ENCODE measurements around the gene GCNT2. TPM values are rescaled to one million over a fixed set of nuclear protein-coding genes. Genes with fewer than 3 reads are reported as not detected.

Gene GCNT2
- total RNA-seq, 4 donors from 2014 or later: 0.27 to 1.9 (median 0.81) TPM

- Histone ChIP-seq H3K27ac (no peak overlapping the region), H3K27me3 (no peaks in the 10 kb centered on the region), H3K9me3 (no peaks in the 10 kb centered on the region), H3K4me1 (no peaks in the 10 kb centered on the region), H3K4me3 (no peak overlapping the region), H3K36me3 (no peaks in the 10 kb centered on the region)
- DNase-seq (no peak), ATAC-seq (no peak)
- no peak for TF ChIP-seq POLR2A (IDR thresholded peaks at IDR 0.05)
- TF ChIP-seq, protein P1, sequence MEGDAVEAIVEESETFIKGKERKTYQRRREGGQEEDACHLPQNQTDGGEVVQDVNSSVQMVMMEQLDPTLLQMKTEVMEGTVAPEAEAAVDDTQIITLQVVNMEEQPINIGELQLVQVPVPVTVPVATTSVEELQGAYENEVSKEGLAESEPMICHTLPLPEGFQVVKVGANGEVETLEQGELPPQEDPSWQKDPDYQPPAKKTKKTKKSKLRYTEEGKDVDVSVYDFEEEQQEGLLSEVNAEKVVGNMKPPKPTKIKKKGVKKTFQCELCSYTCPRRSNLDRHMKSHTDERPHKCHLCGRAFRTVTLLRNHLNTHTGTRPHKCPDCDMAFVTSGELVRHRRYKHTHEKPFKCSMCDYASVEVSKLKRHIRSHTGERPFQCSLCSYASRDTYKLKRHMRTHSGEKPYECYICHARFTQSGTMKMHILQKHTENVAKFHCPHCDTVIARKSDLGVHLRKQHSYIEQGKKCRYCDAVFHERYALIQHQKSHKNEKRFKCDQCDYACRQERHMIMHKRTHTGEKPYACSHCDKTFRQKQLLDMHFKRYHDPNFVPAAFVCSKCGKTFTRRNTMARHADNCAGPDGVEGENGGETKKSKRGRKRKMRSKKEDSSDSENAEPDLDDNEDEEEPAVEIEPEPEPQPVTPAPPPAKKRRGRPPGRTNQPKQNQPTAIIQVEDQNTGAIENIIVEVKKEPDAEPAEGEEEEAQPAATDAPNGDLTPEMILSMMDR (IDR thresholded peaks at IDR 0.05 in 4 of 5, conservative IDR thresholded peaks at IDR 0.05 in 1 of 5): no peak
- intact Hi-C loops (cut with DNase I; ENCODE audit: low total_unique reads): no loop called here
- in situ Hi-C loops (cut with MboI; ENCODE audit: low sequenced_read_pairs in 4 of 4): loop anchor here in 2 of 4 donors (25.0 kb wide), 2 partner anchors 306 to 581 kb away; no protein-coding TSS in a partner anchor
These were observed 40.0 kb upstream of the GCNT2 start for GRCh38 chr6:10481101-10481500.

GRCh38 chr6:10482636-10483257 lies 38.4 kb upstream of the GCNT2 start:
- ATAC-seq (no peak), DNase-seq (no peak)
- Histone ChIP-seq H3K27ac (no peak overlapping the region), H3K27me3 (no peaks in the 10 kb centered on the region), H3K36me3 (no peaks in the 10 kb centered on the region), H3K4me3 (no peak overlapping the region), H3K4me1 (no peaks in the 10 kb centered on the region), H3K9me3 (no peaks in the 10 kb centered on the region)
- in situ Hi-C loops (cut with MboI; ENCODE audit: low sequenced_read_pairs in 4 of 4) (loop anchor here in 2 of 4 donors (25.0 kb wide), 2 partner anchors 305 to 580 kb away; no protein-coding TSS in a partner anchor), intact Hi-C loops (cut with DNase I; ENCODE audit: low total_unique reads) (no loop called here)
- TF ChIP-seq POLR2A (IDR thresholded peaks at IDR 0.05): no peak
- TF ChIP-seq, protein P1 (IDR thresholded peaks at IDR 0.05 in 4 of 5, conservative IDR thresholded peaks at IDR 0.05 in 1 of 5): no peak

- TF ChIP-seq, protein P1 (IDR thresholded peaks at IDR 0.05 in 4 of 5, conservative IDR thresholded peaks at IDR 0.05 in 1 of 5): no peak
- TF ChIP-seq POLR2A (IDR thresholded peaks at IDR 0.05): no peak
- in situ Hi-C loops (cut with MboI; ENCODE audit: low sequenced_read_pairs in 4 of 4) (loop anchor here in 2 of 4 donors (25.0 kb wide), 2 partner anchors 302 to 577 kb away; no protein-coding TSS in a partner anchor), intact Hi-C loops (cut with DNase I; ENCODE audit: low total_unique reads) (no loop called here)
- no peaks in the 10 kb centered on the region for H3K9me3 ChIP-seq
- H3K36me3 ChIP-seq: no peaks in the 10 kb centered on the region
- H3K4me1 ChIP-seq: no peaks in the 10 kb centered on the region
- no peak overlapping the region for H3K27ac ChIP-seq
- DNase-seq (no peak), ATAC-seq (no peak)
- no peaks in the 10 kb centered on the region for H3K27me3 ChIP-seq
- no peak overlapping the region for H3K4me3 ChIP-seq
These were observed 36.2 kb upstream of the GCNT2 start for GRCh38 chr6:10484912-10485311.

DNA sequence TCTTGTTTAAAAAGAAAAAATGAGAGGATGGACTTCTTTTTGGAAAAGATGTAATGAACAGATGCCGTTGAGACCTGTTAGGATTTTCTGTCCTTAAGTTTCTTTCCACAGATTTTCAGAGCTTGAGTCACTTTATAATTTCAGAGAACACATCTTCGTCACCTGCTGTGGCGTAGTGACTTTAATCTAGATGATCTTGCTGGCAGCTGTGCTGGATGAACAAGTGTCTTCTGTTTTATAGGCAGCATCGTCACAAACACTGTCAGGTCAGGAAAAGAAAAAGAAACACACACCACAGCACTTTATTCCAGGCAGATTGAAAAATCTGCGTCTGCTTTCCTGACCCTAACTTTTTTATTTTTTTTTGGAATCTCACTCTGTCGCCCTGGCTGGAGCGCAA lies 35.7 kb upstream of the GCNT2 start:
- intact Hi-C loops (cut with DNase I; ENCODE audit: low total_unique reads) (no loop called here), in situ Hi-C loops (cut with MboI; ENCODE audit: low sequenced_read_pairs in 4 of 4) (loop anchor here in 2 of 4 donors (25.0 kb wide), 2 partner anchors 302 to 577 kb away; no protein-coding TSS in a partner anchor)
- H3K27ac ChIP-seq: no peak overlapping the region
- no peaks in the 10 kb centered on the region for H3K36me3 ChIP-seq
- H3K27me3 ChIP-seq: no peaks in the 10 kb centered on the region
- H3K9me3 ChIP-seq: no peaks in the 10 kb centered on the region
- H3K4me1 ChIP-seq: no peaks in the 10 kb centered on the region
- no peak overlapping the region for H3K4me3 ChIP-seq
- TF ChIP-seq, protein P1 (IDR thresholded peaks at IDR 0.05 in 4 of 5, conservative IDR thresholded peaks at IDR 0.05 in 1 of 5): no peak
- no peak for TF ChIP-seq POLR2A (IDR thresholded peaks at IDR 0.05)
- DNase-seq (no peak), ATAC-seq (no peak)

All from gastrocnemius medialis (tissue), 4 donors.